GM12801 (cell line): ENCODE data around the gene RGS12.

ENCODE experiments used
- TF ChIP-seq, protein P1 (sequence below): IDR thresholded peaks from one replicate; pipeline ENCODE4 v1.5.1; 2011; ENCODE audit warnings: control low read depth; ENCODE audit not compliant: insufficient read length; ENCODE audit errors: extremely low read depth

RGS12 gene

DNA sequence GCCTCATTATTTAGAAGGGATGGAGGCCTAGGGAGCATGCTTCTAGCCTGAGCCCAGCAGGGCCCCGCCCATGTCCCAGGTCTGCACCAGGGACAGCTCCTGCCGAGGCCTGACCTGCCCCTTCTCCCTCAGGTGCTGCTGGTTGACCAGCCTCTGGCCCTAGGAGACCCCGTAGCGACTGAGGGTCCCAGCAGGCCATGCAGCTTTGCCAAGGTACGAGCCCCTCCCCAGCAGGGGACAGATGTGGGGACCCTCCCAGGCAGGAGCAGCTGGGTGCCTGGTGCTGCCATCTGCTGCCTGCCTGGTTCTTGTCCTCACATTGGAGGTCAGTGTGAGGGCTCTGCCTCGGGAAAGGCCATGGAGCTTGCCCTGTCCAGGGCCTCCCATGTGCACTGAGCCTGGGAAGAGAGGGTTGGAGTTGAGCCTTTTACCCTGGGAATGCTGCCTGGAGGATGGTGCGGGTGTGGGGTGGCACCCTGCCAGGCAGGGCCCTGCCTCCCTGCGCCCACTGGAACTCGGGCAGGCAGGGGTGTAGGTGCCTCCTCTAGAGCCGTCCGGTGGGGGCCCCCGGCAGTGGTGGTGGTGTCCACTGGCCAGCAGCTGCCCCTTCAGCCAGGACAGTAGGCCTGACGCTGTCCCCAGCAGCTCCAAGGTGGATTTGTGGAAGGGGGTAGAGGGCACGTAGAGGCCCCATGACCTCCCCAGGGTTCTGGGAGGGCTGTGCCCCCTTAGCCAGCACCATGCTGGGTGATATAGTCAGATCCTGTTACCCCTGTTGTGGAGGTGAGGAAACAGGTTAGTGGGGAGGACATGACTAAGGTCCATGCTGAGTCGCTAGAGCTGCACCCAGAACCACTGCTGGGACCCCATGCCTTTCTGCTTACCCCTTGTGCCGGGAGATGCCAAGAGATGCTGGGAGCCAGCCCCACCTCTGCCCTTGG, 46.1 kb upstream of the RGS12 start:
- TF ChIP-seq, protein P1, sequence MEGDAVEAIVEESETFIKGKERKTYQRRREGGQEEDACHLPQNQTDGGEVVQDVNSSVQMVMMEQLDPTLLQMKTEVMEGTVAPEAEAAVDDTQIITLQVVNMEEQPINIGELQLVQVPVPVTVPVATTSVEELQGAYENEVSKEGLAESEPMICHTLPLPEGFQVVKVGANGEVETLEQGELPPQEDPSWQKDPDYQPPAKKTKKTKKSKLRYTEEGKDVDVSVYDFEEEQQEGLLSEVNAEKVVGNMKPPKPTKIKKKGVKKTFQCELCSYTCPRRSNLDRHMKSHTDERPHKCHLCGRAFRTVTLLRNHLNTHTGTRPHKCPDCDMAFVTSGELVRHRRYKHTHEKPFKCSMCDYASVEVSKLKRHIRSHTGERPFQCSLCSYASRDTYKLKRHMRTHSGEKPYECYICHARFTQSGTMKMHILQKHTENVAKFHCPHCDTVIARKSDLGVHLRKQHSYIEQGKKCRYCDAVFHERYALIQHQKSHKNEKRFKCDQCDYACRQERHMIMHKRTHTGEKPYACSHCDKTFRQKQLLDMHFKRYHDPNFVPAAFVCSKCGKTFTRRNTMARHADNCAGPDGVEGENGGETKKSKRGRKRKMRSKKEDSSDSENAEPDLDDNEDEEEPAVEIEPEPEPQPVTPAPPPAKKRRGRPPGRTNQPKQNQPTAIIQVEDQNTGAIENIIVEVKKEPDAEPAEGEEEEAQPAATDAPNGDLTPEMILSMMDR, result no peak

DNA sequence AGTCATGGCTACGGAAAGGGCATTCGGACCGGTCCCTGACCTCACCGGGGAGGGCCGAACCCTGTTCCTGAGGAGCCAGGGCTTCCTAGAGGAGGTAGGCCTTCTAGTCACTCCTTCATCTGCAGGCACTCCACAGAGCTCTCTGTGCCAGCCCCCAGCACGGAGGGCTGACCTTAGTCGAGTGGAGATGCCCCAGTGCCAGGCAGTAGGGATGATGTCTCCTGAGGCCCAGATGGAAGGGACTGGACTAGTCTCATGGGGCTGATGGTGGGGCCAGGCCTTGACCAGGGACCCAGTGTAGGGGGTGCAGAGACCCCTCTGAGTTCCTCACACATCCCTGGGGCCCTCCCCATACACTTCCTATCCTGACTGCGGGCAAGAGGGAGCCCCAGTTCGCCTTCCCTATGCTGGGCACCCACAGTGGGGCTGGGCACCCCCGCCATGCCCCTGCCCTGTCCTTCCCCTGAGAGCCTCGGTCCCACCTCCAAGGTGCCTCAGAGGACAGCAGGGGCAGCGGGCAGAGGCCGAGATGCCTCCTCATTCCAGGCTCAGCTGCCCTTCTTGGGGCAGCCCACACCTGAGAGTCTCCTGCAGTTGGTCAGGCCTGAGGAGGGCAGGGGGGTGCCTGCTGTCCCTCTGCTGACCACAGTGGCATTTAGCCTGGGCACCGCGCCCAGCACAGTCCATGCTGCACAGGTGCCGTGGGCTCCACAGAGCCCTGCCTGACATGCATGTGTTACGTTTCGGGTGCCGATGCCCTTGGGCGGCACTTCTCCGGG, 45.2 kb upstream of the RGS12 start:
- TF ChIP-seq, protein P1, result no peak

DNA sequence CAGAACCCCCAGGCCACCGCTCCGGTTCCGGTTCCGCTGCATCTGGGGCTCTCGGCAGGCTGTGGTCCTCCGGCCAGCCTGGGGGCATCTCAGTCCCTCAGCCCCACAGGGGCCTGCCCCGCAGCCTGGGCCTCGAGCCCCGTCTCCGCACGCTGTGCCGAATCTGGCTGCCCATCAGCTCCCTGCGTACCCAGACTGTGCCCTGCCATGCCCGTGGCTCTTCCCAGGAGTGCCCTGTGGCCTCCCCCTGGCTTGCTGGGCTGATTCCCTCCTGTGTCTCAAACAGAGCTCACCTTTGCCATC, 44.7 kb upstream of the RGS12 start:
- TF ChIP-seq, protein P1, result no peak

DNA sequence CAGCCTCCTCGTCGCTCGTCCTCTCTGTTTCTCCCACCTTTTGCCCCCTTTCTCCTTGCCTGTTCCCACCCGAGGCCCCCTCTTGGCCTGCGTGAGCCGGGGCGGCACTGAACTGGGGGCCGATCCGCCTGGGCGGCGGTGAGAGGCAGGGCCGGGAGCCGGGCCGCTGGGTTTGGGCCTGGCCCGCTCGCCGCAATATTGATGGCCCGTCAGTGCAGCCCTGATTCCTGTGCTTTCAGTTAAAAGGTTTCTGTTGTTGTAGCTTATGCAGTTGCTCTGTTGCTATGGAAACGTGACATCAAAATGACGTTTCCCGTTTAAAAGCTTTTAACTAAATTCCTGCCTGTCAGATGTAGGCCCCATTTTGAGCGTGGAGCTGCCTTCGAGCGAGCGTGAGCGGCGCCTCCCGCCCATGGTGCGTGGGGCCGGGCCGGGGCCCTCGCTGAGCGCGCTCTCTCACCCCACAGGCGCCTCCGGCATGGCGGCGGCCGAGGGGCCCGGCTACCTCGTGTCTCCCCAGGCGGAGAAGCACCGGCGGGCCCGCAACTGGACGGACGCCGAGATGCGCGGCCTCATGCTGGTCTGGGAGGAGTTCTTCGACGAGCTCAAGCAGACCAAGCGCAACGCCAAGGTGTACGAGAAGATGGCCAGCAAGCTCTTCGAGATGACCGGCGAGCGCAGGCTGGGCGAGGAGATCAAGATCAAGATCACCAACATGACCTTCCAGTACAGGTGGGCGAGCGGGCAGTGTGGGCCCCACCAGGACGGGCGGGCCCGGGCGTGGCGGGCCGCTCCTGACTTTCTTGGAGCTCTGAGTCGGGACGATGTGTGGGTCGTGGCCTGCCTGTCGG, 43.8 kb upstream of the RGS12 start, which contains the start of gene MSANTD1:
MSANTD1 (plus strand) TSS at position 349 of the 851 bp plus-strand sequence; CDS start at position 413, 64 bp downstream.
- TF ChIP-seq, protein P1, result no peak

DNA sequence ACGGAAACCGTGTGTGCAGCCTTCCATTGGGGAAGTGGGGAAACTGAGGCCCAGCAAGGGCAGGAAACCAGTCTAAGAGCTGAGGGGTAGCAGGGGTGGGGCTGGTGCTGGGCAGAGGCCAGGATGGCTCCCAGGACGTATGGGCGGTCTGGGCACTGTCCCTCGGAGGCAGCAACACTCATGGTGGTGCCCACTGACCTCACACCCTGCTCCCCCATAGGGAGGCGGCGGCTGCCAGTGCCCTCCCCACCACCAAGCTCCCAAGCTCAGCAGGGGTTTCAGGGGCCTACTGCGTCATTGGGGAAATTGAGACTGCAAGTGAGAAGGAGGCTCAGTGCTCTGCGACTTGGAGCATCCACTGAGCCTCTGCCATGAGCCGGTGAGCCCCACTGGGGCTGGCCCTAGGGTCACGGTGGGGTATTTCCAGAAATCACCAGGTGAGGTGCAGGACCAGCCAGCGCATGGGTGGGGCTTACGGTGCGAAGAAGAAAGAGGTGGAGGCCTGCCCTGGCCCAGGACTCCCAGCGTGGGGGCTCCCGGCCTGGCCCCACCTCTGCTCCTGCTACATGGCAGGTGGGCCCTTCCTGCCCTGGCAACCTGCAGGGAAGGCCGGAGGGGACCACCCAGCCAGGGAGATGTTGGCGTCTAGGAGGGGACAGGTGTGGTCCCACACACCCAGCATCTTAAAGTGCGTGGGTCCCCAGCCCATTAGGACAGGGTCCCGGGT, 42.9 kb upstream of the RGS12 start:
- TF ChIP-seq, protein P1, result no peak

DNA sequence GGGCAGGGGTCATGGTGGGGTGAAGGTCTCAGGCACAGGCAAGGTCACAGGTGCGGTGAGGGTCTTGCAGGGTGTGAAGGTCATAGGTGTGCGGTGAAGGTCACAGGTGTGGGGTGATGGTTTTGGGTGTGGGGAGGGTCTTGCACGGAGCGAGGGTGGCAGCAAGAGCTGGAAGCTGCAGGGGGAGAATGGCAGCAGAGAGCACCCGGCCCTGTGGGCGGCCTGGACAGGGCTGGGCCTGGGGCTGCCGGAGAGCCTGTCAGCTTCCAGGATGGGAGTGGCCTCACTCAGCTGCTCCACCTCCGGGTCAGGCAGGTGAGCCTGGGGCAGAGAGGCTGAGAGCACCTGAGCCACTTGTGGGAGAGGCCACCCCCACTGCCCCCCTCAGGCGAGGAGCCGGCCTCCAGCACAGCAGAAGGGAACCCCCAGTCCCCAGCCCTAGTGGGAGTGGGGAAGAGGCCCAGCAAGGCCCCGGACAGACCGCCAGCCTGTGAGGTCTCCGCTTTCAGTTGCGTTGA, 42.3 kb upstream of the RGS12 start:
- TF ChIP-seq, protein P1, result no peak
